EL (cell line): ENCODE results near the gene RNFT1.
"Not testable (repeated sequence)": the region's sequence is repeated elsewhere in the genome, so short reads cannot be mapped to it uniquely, and the experiment has no call there.

Experiments
- DNase-seq: peaks from one replicate; pipeline ENCODE4 v3.0.0-alpha.2; 2016

The RNFT1 gene

DNA sequence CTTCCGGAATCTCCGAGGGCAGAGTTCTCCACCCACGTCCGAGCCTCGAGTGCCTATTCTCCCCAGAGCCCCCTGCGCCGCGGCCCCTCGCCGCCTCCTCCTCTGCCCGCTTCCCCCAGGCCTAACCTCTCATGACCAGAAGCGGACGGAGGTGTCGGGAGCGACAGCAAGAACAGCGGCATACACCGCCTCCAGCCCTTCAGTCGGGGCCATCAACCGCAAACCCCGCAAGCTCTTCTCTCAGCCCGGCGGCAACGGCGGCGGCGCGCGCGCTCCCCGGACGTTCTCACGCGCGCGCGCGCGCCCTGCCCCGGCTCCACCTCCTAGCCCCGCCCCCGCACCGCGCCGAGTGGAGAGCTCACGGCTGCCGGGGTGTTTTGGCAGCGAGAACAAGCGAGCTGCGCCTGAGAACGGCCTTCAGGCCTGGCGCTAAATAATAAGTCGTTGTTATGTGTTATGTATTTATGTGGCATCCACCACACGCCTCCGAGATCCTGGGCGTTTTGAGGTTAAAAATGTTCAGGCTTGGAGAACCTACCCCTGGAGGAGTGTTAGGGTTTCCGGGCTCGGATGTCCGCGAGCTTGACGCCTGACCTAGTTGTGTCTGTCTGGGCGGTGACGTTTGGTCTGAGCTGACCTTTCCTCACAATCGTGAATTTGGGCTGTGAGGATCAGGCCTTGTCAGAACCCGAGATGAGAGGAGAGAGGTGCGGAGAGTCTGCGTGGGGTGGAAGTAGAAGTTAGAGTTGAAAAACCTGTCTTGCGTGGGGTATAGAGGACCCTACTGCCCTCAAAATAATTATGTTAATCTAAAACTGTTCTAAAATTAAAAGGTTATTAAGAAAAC is at the start of gene RNFT1:
TSS of gene RNFT1 (minus strand) at position 259 of the 847 bp plus-strand sequence. CDS start at position 182, 77 bp downstream.
- peak; percentile 83 for DNase-seq

- not testable (repeated sequence) for DNase-seq
These were observed 44.8 kb upstream of the RNFT1 start for GRCh38 chr17:60009326-60009725.

GRCh38 chr17:60008377-60008776 is 43.8 kb upstream of the RNFT1 start:
- DNase-seq: not testable (repeated sequence)

GRCh38 chr17:60006160-60006559 is 41.6 kb upstream of the RNFT1 start:
- no peak for DNase-seq

DNA sequence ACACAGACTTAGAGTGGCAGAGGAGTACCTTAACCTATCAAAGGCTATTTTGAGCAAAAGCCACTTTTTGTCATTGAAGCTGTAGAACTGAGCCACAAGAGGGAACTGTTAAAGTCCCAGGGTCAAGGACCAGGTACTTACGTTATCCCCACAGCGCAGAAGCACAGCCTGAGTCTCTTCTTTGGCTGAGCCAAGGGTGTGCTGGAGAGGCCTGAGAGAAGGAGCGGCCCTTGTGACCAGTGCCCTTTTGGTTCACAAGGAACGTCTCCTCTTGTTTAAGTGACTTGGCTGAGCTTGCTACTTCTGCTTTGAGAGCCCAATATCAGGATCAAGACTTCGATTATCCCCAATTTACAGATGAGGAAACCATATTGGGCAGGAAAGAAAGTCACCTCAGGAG is 40.0 kb upstream of the RNFT1 start:
- not testable (repeated sequence) for DNase-seq

DNA sequence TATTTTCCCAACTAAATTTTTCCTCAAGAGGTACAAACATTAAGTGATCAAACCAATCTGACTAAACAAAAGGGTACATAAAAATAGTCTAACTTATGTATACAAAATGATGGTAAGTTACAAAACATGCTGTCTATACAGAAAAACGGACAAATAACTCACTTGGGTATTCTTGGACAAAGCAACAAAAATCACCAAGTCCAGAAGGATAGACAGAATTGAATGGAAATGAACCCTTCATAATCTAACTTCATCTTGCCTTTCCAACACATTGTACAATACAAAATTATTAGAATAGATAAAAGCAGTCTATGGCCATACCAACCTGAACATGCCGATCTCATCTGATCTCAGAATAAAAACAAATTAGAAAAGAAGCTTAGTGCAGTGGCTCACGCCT is 37.9 kb upstream of the RNFT1 start:
- DNase-seq: not testable (repeated sequence)

DNA sequence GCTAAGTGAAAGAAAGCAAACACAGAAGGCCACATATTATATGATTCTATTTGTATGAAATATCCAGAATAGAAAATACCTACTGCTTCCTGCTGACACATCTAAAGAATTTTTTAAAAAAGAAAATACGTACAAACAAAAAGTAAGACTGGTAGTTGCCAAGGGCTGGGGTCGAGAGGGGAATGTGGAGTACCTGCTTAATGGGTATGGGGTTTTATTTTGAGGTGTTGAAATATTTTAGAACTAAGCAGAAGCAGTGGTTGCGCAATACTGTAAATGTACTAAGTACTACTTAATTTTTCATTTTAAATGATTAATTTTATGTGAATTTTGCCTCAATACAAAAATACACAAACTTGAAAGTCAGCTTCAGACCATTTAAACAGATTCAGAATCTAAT is 32.1 kb upstream of the RNFT1 start:
- not testable (repeated sequence) for DNase-seq

GRCh38 chr17:59975166-59975565 is 10.6 kb upstream of the RNFT1 start:
- DNase-seq: not testable (repeated sequence)

DNA sequence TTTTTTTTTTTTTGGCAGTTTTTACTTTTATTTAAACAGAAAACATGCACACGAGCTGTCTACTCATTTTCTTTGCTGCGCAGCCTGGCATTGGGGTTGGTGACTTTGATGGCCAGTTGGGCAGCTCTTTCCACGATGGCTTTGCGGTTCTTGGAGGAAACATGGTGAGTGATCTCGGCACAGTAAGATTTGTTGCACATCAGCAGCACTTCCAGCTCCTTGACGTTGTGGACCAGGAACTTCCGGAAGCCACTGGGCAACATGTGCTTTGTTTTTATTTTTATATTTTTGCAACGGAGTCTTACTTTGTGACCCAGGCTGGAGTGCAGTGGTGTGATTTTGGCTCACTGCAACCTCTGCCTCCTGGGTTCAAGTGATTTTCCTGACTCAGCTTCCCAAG is 8.9 kb upstream of the RNFT1 start:
- DNase-seq: not testable (repeated sequence)

- DNase-seq: peak; percentile 12
These were observed 8.2 kb upstream of the RNFT1 start for GRCh38 chr17:59972778-59973177.

DNA sequence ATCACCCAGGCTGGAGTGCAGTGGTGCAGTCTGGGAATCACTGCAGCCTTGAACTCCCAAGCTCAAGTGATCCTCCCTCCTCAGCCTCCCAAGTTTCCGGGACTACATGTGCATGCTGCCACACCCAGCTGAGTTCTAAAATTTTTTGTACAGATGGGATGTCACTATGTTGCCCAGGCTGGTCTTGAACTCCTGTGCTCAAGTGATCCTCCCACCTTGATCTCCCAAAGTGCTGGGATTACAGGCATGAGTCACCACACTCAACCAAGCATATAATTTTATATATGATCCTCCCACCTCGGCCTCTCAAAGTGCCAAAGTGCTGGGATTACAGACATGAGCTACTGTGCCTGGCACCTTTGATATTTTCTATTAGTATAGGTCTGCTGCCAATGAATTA is 7.2 kb upstream of the RNFT1 start:
- not testable (repeated sequence) for DNase-seq

- DNase-seq: peak; percentile 62
These were observed 630 bp downstream of the RNFT1 start for GRCh38 chr17:59963738-59964481.

GRCh38 chr17:59962739-59963318 is 1.7 kb downstream of the RNFT1 start:
- DNase-seq: no peak

GRCh38 chr17:59959574-59959973 is 5.0 kb downstream of the RNFT1 start:
- not testable (repeated sequence) for DNase-seq

GRCh38 chr17:59954856-59955255 is 9.7 kb downstream of the RNFT1 start:
- no peak for DNase-seq

DNA sequence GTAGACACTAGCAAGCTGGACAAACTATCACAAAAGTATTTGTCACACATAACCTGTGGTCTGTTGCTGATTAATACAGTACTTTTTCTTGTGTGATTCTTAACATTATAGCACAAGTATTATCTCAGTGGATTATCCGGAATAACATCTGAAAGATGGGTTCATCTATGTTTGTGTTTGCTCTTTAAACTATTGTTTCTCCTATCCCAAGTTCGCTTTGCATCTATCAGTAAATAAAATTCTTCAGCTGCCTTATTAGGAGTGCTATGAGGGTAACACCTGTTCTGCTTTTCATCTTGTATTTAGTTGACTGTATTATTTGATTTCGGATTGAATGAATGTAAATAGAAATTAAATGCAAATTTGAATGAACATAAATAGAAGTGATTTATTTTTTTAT is 14.5 kb downstream of the RNFT1 start:
- no peak for DNase-seq

GRCh38 chr17:59947310-59947709 is 17.2 kb downstream of the RNFT1 start:
- DNase-seq: not testable (repeated sequence)

GRCh38 chr17:59946433-59946832 is 18.1 kb downstream of the RNFT1 start:
- DNase-seq: not testable (repeated sequence)

DNA sequence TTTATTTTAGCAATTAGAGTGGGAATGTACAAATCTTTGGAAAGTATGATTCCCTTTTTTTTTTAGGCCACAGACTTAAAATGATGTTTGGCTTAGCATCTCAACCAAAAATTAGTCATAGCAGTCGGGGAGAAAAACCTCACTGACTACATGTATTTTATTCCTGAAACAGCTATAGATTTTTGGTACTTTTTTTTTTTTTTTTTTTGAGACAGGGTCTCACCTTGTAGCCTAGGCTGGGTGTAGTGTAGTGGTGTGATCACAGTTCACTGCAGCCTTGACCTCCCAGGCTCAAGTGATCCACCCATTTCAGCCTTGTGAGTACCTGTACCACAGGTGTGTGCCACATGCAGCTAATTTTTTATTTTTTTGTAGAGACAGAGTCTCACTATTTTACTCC is 23.4 kb downstream of the RNFT1 start:
- no peak for DNase-seq

DNA sequence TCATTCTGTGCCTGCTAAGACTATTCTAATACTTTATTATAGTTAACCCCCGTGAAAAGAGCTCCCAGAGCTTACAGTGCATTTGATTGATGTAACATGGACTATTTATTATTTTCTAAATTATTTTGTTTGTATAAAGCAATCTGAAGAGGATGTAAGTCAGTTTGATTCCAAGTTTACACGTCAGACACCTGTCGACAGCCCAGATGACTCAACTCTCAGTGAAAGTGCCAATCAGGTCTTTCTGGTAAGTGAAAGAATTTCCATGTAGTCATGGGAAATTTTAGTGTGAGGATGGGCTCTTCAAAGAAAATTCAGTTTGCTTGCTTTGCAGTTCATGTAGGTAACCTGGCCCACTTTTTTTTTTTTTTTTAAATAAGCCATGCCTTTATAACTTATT is 23.8 kb downstream of the RNFT1 start:
- DNase-seq: not testable (repeated sequence)

- not testable (repeated sequence) for DNase-seq
These were observed 31.2 kb downstream of the RNFT1 start for GRCh38 chr17:59933317-59933716.

- DNase-seq: peak; percentile 31
These were observed 33.8 kb downstream of the RNFT1 start for GRCh38 chr17:59930768-59931167.

DNA sequence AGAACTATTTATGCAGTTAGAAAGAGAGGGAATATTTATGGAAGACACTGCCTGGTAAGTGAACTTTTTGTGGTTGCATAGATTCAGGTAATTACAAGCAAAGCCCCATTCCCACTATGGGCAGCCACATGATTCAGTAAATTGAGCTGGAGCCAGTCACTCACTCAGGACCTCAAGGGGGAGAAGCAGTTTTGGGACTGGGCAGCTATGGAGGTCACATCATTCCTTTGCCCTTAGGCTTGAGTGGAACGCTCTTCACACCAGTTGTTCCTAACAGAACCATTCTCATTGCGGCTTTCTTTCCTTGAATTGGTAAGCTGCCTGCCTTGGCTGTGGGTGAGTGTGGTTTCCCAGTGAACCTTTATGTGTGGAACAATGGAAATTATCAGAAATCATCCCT is 34.4 kb downstream of the RNFT1 start:
- not testable (repeated sequence) for DNase-seq

- DNase-seq: not testable (repeated sequence)
These were observed 43.9 kb downstream of the RNFT1 start for GRCh38 chr17:59920637-59921036.
